Islet of Langerhans (tissue), 1 donor: ENCODE measurements around the gene SMIM9.

Experiments used
- FAIRE-seq: peaks from one replicate; lab custom pipeline; 2011; peaks lifted over from hg19 to GRCh38; lab: Jason Lieb, UNC

SMIM9 gene

DNA sequence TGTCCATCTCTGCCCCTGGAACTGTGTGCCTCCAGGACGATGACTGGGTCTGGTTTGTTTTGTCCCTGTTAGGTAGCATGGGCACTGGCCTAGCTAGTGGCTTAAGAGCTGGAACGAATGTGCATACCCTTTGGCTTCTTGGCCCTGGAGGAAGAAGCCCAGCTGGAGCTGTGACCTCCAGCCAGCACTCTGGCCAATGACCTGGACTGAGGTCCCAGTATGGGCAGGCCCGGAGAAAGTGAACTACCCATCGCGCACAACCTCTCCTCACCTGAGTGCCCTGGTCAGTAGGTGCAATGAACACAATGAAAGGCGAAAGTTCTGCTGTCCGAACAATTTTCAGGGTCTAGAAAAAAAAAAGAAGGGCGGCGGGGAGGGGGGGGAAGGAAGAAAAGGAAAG is 53.5 kb downstream of the SMIM9 start:
- no peak for FAIRE-seq

- no peak for FAIRE-seq
Measured at GRCh38 chrX:154779261-154779660, 55.2 kb downstream of the SMIM9 start.

DNA sequence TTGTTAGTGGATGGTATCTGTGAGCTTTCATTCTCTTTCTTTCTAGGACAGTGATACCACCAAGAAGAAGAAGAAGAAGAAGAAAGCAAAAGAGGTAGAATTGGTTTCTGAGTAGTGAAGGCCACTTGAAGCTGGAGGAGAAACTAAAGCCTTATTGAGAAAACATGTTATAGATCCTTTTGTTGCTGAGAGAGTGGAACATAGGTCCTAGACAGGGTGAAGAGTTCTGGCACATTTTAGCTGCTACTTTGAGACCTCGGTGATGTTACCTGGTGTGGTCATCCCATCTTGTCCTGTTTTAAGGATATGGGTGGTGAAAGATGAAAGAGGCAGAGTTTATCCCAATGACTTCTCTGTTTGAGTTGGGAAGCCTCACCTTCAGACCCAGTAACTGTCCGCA is 57.7 kb downstream of the SMIM9 start:
- no peak for FAIRE-seq

- no peak for FAIRE-seq
Measured at GRCh38 chrX:154775419-154776349, 58.8 kb downstream of the SMIM9 start.

DNA sequence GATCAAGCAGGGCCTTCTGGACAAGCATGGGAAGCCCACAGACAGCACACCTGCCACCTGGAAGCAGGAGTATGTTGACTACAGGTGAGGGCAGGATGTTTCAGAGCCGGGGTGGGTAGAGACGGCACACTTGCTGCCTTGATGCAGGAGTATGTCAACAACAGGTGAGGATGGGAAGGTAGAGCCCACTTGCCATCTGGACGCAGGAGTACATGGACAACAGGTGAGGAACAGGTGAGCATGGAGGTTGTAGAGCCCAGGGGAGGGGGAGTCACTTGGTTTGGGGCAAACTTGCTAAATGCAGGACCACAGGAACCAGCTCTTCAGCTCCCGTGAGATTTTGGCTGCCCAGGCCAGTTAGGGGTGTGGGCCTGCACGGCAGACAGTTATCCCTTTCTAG is 59.8 kb downstream of the SMIM9 start:
- no peak for FAIRE-seq
